GM19240 (cell line): ENCODE data around the gene NR2F2.

Experiments
- DNase-seq: peaks from one replicate; pipeline ENCODE4 v3.0.0; 2011; ENCODE audit warnings: low spot score; ENCODE audit not compliant: insufficient read length

The NR2F2 gene

DNA sequence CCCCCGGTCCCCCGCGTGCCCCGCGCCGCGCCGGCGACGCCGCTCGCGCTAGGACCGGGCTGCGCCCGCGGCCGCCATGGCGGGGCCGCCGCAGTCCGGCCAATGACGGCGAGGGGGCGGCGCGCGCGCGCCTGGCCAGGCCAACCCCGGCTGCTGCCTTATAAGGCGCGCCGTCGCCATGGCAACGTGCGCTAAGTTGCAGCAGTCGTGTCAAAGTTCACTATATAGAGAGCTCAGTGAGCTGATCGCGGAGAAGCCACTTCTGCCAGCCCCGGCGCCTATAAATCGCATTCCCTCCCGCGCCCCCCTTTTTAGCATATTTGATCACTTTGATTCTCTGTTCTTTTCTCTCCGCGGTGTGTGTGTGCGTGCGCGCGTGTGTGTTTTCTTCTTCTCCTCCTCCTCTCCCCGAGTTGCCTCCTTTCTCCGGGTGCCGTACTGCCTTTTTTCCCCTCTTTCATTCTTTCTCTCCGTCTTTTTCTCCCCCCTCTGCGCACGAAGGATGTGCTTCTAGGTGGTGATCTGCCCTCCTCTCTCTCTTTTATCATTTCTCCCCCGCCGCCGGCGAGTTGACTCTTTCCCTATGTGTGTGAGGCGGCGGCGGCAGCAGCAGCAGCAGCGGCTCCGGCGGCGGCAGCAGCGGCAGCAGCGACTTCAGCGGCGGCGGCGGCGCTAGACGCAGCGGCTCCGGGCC, at the start of gene NR2F2:
Gene NR2F2, plus strand, starts transcription at position 251 of the 694 bp plus-strand sequence. CDS start 1,406 bp downstream, outside the sequence.
- no peak for DNase-seq

GRCh38 chr15:96285305-96285704, 45.2 kb upstream of the NR2F2 start:
- DNase-seq: no peak

DNA sequence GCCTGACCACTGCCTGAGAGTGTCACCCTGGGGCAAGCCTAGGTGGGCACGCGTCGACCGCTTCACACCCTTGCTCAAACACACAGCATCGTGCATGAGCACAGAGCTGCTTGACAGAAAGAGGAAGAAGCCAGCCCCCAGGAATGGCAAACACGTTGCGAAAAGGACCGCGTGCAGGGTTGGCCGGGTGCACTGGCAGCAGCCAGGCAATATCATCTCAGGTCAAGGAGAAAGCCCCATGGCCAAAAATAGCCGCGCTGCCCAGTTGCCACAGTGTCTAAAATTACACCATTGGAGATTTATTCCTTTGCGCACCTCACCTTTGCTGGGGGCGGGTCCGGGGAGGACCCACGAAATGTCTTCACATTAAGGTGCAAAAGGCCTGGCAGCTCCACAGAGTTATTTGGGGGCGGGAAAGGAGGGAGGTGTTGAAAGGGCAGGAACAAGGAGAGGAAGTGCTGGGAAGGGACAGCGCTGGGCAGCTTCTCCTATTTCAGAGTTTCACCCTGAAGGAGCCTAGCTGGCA, 44.7 kb upstream of the NR2F2 start:
- DNase-seq: no peak

GRCh38 chr15:96290679-96291078, 39.8 kb upstream of the NR2F2 start:
- DNase-seq: no peak

DNA sequence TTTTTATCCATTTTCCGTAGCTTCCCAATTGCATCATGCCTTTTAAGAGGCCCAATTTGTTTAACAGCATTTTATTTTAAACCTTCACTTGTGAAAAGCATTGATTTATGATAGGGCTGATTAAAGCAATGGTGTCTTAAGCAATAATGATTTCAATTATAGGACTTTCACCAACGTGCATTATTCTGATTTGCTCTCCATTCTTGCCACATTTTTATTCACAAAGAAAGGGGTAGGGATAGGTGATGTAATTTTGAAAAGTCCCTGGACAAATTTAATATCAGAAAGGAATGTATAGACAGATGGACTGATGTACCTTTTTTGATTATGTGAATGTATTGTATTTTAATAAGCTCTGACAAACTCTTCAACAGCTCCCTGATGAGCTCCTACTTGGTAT, 37.9 kb upstream of the NR2F2 start:
- DNase-seq: no peak

DNA sequence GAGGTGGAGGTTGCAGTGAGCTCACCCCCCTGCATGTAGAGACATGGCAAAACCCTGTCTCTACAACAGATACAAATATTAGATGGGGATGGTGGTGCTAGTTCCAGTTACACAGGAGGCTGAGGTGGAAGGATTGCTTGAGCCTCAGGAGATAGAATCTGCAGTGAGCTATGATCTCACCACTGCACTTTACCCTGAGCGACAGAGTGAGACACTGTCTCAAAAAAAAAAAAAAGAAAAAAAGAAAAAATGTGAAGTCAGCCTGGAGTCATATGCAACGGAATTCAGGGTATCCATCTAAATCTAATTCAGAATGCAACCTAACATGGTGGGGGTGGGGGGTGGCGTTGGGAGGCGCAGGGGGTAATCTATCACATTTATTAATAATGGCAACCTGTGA, 37.1 kb upstream of the NR2F2 start:
- DNase-seq: no peak

DNA sequence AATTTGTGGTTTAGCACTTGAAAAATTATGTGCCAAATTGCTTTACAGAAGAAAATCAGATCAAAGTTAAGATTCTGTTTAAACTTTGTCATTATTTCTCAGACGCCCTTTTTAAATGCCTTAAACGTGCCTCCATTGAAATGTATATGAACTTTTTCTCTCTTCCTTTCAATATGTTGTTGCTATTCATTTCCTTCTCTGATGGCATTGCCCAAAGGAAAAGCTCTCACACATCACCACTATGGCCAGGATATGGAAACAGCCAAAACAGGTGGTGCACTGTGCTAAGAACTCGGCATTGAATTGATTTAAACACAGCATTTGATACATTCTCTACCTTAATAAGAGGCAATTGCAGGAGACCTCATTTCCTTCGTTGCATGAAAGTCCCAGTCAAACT, 35.7 kb upstream of the NR2F2 start:
- no peak for DNase-seq

- DNase-seq: no peak
These were observed 34.2 kb upstream of the NR2F2 start for GRCh38 chr15:96296264-96296663.

DNA sequence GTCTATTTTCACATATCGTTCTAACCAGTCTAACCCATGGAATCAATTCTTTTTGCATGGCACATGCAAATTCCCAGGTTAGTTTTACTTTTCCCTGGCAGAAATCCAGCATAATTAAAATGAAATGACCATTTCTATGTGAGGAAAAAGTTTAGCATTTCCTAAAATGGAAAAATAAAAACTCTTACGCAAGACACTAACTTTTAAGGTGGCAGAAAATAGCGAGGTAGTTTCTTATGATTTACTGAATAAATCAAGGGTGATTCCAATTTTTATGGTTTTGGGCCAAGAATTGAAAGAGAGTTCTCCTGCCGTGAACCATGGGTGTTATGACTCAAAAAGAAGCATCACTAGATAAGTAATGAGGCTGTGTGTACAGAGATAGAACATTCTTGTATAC, 32.7 kb upstream of the NR2F2 start:
- no peak for DNase-seq

GRCh38 chr15:96298217-96298616, 32.3 kb upstream of the NR2F2 start:
- no peak for DNase-seq

DNA sequence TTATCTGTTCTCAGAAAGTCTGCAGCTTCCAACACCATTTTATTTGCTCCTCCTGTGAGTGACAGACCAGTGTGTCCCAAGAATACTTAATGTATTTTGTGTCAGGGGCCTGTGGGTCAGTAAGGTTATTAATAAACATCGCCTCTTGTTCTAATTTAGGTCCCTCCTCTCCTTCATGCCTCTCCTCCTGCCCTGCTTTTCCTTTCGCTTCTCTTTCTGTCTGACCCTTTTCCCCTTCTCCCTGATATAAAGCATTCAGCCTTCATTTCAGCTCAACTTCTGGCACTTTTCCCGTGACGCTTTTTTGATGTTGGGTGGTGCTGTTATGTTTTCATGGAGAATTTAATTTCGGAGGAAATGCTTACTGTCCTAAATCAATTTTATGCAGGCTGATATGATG, 29.7 kb upstream of the NR2F2 start:
- DNase-seq: no peak

GRCh38 chr15:96303503-96304056, 26.9 kb upstream of the NR2F2 start:
- DNase-seq: no peak

DNA sequence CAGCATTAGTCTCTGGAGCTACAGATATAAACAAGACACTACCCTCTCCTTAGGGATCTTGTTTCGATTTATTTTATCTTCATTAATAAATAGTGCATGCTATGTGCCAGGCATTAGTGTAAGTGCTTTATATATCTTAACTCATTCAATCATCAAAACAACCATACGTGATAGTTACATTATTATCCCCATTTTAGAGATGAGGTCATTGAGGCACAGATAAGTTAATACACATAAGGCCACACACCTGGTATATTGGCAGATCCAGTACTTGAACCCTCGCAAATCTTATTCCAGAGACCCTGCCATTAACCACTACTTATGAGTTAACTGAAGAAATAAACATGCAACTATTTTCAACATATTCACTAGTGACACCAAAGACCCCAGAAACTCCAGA, 25.7 kb upstream of the NR2F2 start:
- no peak for DNase-seq

DNA sequence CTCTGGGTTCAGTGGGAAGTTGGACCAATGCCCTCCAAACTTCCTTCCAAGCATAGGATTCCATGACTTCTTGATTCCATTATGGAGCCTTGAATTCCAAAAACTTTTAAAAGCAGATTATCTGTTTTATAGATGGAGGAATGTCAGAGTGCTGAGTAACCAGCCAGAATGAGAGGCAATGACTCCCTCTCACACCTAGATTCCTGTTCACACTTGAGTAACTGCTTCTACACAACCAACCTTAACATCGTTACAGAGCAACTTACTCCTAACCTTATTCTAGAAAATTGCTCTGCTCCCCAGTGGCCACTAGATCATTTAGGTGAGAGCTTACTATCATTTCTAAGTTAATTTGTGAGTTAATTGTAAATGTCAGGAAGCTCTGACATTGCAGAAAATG, 24.2 kb upstream of the NR2F2 start:
- DNase-seq: no peak

- no peak for DNase-seq
These were observed 22.6 kb upstream of the NR2F2 start for GRCh38 chr15:96307856-96308394.

- no peak for DNase-seq
These were observed 21.3 kb upstream of the NR2F2 start for GRCh38 chr15:96309143-96309660.

DNA sequence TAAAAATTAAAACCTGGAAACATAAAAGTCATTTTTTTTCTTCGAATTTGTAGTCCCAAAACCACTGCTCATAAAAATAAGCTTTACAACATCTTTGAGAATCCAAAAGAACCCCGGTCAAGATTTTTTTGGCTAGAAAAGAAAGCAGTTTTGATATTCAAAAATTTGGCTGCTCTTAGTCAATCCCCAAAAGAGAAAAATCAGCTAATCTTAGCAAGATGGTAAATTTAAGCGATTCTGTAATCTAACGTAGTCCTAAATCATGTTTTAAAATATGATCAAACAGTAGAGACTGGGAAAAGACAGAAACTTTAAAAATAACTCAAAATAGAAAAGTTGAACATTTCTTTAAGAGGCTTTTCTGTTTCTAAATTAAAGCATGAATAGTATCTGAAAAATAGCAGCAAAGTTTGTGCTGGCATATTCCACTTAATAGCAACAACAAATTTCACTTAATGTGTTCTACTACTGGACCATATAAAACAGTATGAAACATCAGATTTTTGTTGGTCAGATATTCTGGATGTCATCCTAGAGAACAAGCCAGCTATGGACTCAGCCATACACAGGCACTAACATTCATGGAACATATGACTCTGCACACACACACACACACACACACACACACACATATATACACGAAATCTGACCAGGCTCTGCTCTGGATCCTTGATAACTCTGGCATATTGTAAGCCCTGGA, 19.1 kb upstream of the NR2F2 start:
- no peak for DNase-seq

DNA sequence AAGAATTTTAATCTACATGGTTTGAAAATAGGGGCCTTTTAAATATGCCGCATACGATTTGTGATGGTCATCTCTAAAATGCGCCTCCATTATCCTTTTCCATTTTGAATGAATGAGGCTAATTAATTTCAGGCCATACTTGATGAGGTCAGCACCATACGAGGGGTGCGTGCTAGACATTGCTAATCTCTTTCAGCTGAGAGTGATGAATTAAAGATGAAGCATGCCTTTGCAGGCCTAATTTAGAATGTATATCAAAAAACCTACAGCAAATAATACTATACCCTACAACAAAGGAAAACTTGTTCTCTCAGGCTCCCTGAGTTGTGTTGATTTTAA, 18.6 kb upstream of the NR2F2 start:
- no peak for DNase-seq

DNA sequence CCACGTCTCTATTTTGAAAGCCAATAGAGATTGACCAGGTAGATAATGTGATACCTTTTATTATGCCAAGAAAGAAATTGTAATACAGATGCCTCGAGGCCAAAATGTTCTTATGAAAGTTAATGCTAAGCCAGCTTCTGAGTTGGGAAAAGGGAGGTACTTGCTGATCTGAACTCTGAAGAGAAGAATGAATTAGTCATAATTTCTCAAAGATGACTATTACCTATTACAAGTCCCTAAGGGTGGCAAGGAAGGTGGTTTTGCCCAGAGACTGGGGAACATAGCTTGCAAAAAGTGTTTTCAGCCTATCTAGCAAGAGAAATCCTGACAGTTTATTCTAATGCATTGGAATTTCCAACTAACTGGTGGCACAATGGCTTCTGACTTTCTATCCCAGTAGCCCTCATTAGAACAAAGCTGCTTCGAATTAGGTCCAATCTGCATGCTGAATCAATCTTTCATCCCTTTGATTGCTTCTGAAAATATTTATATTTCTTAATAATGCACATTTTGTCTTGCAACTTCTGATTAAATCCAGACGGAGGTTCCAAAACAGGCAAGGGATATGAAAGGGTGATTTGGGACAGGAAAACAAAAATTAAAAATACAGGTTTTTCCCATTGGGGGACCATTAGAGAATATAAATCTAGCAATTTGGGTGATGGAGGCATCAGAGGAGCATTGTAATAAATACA, 17.7 kb upstream of the NR2F2 start:
- DNase-seq: no peak

- no peak for DNase-seq
These were observed 16.0 kb upstream of the NR2F2 start for GRCh38 chr15:96314518-96314917.

DNA sequence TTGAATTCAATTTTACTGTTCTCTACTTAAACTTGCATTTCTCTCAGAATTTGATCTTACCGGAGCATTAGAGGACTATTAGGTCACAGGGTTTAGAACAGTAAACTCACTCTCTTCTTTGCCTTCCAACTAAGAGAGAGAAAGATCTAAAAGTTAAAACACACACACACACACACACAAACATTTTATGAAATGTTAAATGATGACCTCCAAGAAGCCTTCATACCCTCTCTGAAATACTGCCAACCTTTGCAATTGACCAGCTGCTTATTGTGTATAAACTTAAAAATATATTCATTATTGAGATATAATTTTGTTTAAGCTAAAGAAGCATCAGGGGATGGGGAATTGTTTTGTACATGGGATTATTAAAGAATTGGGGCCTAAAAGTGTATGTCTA, 15.5 kb upstream of the NR2F2 start:
- DNase-seq: no peak
